GM12872 (cell line): Measurements from ENCODE around the gene APOH.

Source experiments
- TF ChIP-seq, protein P1 (sequence below): IDR thresholded peaks from 3 replicates; pipeline ENCODE4 v1.5.1; 2011; ENCODE audit warnings: low read depth, mild to moderate bottlenecking, low read length, moderate library complexity; ENCODE audit not compliant: insufficient read depth

APOH gene

DNA sequence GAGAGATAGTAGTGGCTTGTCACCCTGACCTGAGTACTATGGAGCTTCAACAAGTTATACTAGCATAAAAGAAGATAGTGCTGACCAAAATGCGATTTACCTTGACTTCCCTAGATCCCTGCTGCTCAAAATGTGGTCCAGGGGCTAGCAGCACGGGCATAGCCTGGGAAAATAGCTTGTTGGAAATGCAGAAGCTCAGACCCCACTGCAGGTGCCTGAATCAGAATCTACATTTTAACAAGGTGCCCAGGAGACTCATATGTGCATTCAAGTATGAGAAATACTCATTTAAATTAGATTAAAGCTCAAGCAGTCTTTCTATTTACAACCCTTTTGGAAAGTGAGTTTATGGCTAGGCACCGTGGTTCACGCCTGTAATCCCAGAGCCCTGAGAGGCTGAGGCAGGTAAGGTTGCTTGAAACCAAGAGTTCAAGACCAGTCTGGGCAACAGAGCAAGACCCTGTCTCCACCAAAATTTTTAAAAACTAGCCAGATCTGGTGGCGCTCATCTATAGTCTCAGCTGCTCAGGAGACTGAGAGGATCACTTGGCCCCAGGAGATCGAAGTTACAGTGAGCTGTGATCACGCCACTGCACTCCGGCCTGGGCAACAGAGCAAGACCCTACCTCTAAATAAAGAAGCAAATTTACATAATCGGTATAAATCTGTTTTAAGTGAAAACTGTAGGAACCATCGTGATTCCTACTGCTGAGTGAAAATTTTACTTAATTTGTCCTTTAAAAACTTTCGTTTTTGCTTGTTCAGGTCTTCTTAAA, 7.3 kb downstream of the APOH start:
- TF ChIP-seq, protein P1, sequence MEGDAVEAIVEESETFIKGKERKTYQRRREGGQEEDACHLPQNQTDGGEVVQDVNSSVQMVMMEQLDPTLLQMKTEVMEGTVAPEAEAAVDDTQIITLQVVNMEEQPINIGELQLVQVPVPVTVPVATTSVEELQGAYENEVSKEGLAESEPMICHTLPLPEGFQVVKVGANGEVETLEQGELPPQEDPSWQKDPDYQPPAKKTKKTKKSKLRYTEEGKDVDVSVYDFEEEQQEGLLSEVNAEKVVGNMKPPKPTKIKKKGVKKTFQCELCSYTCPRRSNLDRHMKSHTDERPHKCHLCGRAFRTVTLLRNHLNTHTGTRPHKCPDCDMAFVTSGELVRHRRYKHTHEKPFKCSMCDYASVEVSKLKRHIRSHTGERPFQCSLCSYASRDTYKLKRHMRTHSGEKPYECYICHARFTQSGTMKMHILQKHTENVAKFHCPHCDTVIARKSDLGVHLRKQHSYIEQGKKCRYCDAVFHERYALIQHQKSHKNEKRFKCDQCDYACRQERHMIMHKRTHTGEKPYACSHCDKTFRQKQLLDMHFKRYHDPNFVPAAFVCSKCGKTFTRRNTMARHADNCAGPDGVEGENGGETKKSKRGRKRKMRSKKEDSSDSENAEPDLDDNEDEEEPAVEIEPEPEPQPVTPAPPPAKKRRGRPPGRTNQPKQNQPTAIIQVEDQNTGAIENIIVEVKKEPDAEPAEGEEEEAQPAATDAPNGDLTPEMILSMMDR, result no peak

DNA sequence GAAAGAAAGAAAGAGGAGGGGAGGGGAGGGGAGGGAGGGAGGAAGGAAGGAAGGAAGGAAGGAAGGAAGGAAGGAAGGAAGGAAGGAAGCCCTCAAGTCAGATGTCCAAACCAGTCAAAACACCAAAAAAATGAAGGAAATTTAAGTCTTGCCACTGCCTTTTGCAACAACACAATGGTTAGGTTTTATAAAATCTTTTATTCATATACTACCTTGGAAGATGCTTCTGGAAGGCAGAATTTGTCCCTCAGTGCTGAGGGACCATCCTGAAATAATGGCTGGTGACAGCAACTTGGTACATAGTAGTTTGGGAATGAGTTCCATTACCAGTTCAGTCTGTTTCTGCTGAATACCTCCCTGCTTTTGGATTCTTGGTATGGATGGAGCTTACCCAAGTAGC, 7.9 kb downstream of the APOH start:
- TF ChIP-seq, protein P1, result no peak

DNA sequence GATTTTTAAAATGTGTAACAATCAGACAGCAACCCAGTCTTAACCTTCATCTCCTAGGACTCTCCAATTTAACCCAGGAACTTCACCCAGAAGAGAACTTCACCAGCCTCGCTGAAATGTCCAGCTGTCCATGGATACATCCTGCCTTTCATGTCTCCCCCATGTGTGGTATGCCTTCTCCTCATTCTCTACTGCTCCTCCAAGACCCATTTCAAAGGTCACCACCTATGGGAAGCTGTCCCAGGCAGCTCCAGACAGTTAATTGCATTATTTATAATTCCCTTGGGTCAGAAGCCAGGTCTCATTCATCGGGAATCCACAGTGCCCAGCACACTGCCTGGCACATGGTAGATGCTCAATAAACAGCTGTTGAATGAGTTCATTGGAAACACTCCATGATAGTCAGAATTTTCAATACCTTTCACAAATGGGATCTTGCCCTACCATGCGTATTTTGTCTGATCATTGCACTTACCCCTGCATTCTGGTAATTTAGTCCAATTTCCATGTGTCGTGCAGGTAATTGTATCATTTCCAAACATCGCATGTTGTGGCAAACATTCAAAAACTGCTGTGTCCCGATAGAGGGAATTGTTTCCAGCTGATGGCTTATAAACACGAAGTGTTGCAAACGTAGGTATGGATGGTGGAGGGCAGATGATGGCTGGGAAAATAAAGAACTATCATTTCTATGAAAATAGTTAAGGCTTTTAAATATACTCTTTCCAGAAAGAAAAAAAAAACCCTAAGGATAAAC, 9.0 kb downstream of the APOH start:
- TF ChIP-seq, protein P1, result no peak

DNA sequence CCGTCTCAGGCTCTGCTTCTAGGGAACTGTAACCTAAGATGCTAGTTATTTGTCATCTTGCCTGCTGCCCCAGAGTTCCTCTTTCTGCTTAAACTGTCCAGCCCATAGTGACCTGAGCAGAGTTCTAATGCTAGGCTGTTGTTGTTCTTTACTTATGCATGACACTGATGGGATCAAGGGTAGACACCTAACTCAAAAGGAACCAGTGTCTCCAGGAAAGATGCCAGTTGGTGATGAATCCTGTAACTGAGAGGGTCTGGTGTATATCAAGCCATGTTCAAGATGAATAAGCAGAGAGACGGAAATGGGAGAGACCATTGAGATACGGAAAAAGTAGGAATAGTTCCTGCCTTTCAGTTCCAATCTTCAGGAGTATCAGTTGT, 13.7 kb downstream of the APOH start:
- TF ChIP-seq, protein P1, result no peak

DNA sequence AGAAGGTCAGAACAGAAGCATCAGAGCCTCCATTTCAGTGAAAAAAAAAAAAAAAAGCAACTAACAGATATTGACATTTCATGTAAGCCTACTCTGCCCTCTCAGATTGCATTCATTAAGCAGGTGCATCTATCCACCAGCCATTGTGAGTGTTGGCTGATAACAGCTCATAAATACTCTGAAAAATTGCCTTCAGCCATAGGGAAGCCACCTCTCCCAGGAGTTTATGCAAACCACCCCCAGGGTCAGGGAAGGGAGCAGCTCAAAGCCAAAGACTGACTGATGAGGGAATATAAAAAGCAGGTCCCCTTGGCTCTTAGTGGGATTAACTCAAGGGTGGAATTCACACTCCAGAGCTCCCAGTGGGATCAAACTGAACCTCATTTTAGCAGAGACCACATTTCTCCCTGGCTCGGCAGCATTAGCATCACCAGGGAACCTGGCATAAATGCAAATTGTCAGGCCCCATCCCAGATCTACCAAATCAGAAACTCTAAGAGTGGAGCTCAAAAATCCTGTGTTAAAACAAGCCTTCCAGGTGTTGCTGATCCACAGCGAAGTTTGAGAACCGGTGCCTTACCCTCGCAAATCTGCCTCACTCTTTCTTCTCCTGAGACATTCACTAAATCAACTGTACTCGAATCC, 14.2 kb downstream of the APOH start:
- TF ChIP-seq, protein P1, result no peak

DNA sequence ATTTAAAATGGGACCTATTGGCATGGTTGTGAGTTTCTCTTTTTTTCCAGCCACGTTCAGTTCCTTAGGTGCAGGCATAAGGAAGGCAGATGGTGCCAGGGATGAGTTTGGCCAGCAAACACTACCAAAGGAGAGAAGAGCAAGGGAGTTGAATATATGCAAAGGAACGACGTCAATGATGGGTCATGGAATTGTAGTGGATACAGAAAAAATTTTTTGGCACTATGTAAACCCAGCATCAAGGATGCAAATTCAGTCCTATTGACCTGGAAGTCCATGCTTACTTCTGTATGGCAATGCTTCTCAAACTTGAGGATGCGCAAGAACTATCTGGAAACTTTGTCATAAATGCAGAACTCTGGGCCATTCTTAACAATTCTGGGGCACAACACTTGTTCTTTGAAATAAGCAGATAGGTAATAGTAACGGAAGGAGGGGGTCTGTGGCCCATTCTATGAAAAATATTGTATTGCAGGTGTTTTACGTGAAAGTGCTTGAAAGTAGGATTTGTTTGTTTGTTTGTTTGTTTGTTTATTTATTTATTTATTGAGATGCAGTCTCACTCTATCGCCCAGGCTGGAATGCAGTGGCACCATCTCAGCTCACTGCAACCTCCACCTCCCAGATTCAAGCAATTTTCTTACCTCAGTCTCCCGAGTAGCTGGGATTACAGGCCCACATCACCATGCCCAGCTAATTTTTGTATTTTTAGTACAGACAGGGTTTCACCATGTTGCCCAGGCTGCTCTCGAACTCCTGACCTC, 18.0 kb downstream of the APOH start:
- TF ChIP-seq, protein P1, result no peak

DNA sequence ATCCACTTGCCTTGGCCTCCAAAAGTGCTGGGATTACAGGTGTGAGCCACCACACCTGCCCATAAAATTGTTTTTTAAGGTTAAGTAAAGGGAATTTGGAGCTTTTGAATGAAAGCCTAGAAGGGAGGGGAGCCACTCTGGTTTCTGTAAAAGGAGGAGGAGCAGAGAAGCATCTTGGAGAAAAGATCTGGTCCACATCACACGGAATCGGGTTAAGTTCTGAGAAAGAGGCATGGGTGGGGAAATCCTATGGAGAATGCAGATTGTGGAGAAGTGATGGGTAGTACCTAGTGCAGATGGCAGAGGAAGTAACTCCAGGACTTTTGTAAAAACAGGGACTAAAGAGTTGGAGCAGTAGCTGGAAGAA, 19.0 kb downstream of the APOH start:
- TF ChIP-seq, protein P1, result no peak
